Mesothelial cell of epicardium (in vitro differentiated cells): ENCODE results near the gene PDS5A. TPM values are rescaled to one million over a fixed set of nuclear protein-coding genes. Genes with fewer than 3 reads are reported as not detected.
"Not testable (repeated sequence)": the region's sequence is repeated elsewhere in the genome, so short reads cannot be mapped to it uniquely, and the experiment has no call there.

Experiments
- DNase-seq, 2 experiments: peaks; one replicate each; pipeline ENCODE4 v3.0.0; 2021; ENCODE audit warnings: low spot score in 2 of 2; ENCODE audit not compliant: unreplicated experiment in 2 of 2
- H3K27ac Mint-ChIP-seq: 2 replicates; pipeline ENCODE4 v1.8.0; 2021; ENCODE audit warnings: mixed read lengths
- H3K27me3 Mint-ChIP-seq: 2 replicates; pipeline ENCODE4 v1.8.0; 2021; ENCODE audit warnings: low read depth, mixed read lengths
- H3K36me3 Mint-ChIP-seq: 2 replicates; pipeline ENCODE4 v1.8.0; 2021; ENCODE audit warnings: mixed read lengths
- H3K4me1 Mint-ChIP-seq: 2 replicates; pipeline ENCODE4 v1.8.0; 2021; ENCODE audit warnings: mixed read lengths
- H3K4me3 Mint-ChIP-seq: 2 replicates; pipeline ENCODE4 v1.8.0; 2021; ENCODE audit warnings: mild to moderate bottlenecking, moderate library complexity, mixed read lengths
- H3K9me3 Mint-ChIP-seq: 2 replicates; pipeline ENCODE4 v1.8.0; 2021; ENCODE audit warnings: mixed read lengths
- total RNA-seq: library from RNA; stranded (reverse); gene quantifications from 3 replicates; pipeline ENCODE4 v1.2.1, GENCODE V29; 2021
- TF ChIP-seq, protein P1 (sequence below): fragments of 200-600 bp; sonication (generic); IDR thresholded peaks from one replicate; pipeline ENCODE4 v1.5.0; 2021; ENCODE audit warnings: antibody characterized with exemption; ENCODE audit not compliant: unreplicated experiment

The PDS5A gene
- total RNA-seq, 1 donor from 2014 or later, result 86.6 TPM

DNA sequence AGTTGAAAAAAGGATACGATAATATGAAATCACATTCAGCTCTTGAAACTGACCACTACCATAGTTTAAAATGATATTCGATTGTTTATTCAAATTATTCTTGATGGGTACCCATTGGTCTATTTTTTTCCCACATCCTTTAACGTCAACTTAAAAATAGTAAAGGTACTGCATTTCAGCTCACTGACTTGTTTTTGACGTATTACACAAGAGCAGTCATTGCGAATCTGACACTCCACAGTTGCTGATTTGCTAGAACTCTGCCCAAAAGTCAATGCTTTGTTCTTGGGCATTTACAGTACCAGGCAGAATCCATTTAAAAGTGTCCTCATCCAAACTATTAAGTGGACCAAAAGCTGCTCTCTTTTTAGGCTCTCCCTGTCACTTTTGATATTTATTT lies 1.2 kb upstream of the PDS5A start:
- Mint-ChIP-seq H3K36me3 (peaks cover 5% of the 10 kb centered on the region), H3K4me3 (peak overlapping the region; percentile 22), H3K27me3 (no peaks in the 10 kb centered on the region), H3K9me3 (no peaks in the 10 kb centered on the region), H3K4me1 (peaks cover 17% of the 10 kb centered on the region), H3K27ac (no peak overlapping the region)
- TF ChIP-seq, protein P1, sequence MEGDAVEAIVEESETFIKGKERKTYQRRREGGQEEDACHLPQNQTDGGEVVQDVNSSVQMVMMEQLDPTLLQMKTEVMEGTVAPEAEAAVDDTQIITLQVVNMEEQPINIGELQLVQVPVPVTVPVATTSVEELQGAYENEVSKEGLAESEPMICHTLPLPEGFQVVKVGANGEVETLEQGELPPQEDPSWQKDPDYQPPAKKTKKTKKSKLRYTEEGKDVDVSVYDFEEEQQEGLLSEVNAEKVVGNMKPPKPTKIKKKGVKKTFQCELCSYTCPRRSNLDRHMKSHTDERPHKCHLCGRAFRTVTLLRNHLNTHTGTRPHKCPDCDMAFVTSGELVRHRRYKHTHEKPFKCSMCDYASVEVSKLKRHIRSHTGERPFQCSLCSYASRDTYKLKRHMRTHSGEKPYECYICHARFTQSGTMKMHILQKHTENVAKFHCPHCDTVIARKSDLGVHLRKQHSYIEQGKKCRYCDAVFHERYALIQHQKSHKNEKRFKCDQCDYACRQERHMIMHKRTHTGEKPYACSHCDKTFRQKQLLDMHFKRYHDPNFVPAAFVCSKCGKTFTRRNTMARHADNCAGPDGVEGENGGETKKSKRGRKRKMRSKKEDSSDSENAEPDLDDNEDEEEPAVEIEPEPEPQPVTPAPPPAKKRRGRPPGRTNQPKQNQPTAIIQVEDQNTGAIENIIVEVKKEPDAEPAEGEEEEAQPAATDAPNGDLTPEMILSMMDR, result no peak
- no peak for DNase-seq

DNA sequence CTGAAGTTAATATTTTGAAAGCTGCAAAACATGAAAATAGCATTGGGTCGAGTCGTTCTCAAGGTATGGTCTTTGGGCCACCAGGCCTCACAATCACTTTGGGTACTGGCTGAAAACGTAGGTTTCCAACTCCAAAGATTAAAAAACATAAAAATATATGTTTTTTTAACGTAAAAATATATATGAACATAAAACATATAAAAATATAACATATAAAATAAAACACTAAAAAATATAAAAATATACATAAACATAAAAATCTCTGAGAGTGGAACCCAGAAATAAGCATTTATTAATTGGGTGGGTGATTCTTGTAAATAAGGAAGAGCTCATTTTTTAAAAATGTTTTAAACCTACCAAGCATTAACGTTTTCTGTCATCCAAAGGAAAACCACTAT lies 666 bp upstream of the PDS5A start:
- H3K9me3 Mint-ChIP-seq, result no peaks in the 10 kb centered on the region
- peaks cover 19% of the 10 kb centered on the region for H3K4me1 Mint-ChIP-seq
- TF ChIP-seq, protein P1, result no peak
- H3K36me3 Mint-ChIP-seq, result peaks cover 7% of the 10 kb centered on the region
- DNase-seq, result no peak
- peak overlapping the region; percentile 97 for H3K27ac Mint-ChIP-seq
- peak overlapping the region; percentile 88 for H3K4me3 Mint-ChIP-seq
- no peaks in the 10 kb centered on the region for H3K27me3 Mint-ChIP-seq

DNA sequence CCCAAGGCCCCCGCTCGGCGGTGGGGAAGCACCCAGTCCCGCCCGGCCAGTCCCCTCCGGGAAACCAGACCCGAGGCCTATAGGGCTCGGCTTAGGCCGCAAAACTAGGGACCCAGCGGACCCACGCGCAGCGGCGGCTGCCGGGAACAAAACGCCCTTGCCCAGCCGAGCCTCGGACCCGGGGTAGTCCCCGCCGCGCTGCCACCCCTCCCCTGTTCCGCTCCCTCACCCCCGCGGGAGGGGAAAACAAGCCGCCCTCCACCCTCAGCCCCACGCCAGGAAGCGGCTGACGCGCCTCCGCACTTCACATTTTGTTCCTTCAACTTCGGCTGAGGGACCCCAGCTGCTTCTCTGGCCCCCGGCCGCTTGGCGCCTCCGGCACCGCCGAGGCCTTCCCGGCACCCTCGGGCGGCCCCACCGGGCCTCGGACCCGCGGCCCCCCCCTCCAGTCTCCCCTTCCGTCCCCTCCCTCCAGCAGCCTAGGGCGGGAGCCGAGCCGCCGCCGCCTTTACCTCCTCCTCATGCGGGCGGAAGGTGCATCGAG lies 694 bp downstream of the PDS5A start:
- Mint-ChIP-seq H3K27ac (peak overlapping the region; percentile 97), H3K4me1 (peaks cover 19% of the 10 kb centered on the region), H3K4me3 (peak overlapping the region; percentile 91), H3K36me3 (peaks cover 12% of the 10 kb centered on the region), H3K27me3 (no peaks in the 10 kb centered on the region), H3K9me3 (no peaks in the 10 kb centered on the region)
- DNase-seq, result peak; percentile 38 to 71
- TF ChIP-seq, protein P1, result no peak

DNA sequence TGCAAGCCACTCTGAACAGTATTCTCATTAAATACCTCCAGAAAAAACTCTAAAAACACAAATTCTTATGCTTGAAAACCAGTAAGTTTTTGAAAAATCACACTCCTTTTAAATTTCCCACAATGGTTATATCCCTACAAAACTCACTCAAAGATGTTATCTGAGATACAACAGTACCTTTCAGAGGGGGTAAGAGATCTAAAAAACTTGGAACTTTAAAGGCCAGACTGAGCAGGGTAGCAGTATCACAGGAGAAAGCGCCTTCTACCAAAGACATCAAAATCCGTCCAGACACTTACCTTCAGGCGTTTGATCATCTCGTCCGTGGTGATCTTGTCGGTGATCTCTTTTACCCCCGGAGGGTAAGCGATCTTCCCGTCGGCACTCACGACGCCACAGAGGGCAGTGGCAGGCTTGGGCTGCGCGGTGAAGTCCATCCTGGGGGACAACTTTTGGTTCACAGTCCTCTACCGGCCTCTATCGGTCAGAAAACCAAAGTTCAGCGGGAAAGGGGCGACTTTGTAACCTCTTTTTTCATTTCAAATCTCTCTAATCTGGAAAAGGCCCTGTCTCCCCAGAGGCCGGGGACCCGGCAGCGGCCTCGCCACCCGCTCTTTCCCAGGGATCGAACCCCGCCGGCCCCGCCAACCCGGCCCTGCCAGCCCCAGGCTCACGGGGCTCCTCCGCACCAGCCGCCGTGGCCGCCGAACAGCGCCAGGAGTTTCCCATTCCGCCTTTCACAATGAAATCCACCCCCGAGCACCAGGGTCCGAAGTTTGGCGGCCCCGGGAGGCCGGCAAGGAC lies 1.4 kb downstream of the PDS5A start:
- Mint-ChIP-seq H3K4me3 (peak overlapping the region; percentile 91), H3K36me3 (peaks cover 12% of the 10 kb centered on the region), H3K27ac (peak overlapping the region; percentile 97), H3K9me3 (no peaks in the 10 kb centered on the region), H3K4me1 (peaks cover 19% of the 10 kb centered on the region), H3K27me3 (no peaks in the 10 kb centered on the region)
- TF ChIP-seq, protein P1, result peak; percentile 71
- peak in 1 of 2 experiments; percentile 41 for DNase-seq

DNA sequence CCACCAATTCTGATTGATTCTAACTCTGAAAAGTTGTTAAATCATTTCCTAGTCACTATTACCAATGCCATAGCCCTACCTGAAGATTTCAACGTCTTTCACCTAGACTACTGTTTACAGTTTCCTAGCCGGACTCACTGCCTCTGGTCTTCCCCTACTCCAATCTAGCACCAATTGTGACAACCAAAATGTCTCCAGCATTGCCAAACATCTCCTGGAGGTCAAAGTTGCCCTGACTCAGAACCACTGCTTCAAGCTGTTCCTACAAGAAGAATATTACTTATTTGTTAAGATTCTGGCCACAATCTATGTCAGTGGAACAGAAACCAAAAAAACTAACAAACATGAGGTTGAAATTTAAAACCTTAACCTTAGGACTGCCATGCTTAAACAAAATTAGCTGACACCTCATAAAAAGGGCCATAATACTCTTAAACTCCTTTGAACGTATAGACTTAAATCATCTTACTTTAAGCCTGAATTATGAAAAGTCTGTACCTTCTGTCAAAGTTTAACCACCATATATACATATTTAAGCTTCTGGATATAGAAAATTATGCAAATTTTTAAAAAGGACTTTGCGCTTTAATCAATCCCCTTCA lies 2.1 kb downstream of the PDS5A start:
- Mint-ChIP-seq H3K36me3 (peaks cover 12% of the 10 kb centered on the region), H3K4me3 (peak overlapping the region; percentile 91), H3K27ac (no peak overlapping the region), H3K27me3 (no peaks in the 10 kb centered on the region), H3K9me3 (no peaks in the 10 kb centered on the region), H3K4me1 (peaks cover 23% of the 10 kb centered on the region)
- no peak for DNase-seq
- TF ChIP-seq, protein P1, result no peak

DNA sequence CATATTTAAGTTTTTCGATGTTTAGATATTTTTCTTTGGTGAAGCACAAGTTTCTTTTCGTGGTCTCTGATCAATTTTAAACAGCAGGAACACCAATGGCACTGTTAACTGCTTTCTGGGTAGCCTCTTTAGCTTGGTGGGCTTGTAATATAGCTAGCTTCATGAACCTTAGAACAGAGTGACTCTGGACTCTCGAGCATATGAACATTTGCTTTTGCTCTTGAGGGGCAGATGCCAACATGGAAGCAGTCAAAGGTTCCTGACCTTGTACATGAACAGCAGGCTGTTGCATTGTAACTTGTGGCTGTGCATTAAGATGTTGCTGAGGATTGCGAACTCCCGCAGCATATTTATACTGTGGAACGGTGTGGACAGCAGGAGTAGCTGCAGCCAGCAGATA lies 4.7 kb downstream of the PDS5A start:
- Mint-ChIP-seq H3K27ac (peak overlapping the region; percentile 3), H3K36me3 (peaks cover 12% of the 10 kb centered on the region), H3K4me1 (peaks cover 29% of the 10 kb centered on the region)
- H3K9me3 Mint-ChIP-seq, H3K4me3 Mint-ChIP-seq, DNase-seq, H3K27me3 Mint-ChIP-seq: not testable (repeated sequence)
